ENCODE results near the gene SUPT6H.

The SUPT6H gene

DNA sequence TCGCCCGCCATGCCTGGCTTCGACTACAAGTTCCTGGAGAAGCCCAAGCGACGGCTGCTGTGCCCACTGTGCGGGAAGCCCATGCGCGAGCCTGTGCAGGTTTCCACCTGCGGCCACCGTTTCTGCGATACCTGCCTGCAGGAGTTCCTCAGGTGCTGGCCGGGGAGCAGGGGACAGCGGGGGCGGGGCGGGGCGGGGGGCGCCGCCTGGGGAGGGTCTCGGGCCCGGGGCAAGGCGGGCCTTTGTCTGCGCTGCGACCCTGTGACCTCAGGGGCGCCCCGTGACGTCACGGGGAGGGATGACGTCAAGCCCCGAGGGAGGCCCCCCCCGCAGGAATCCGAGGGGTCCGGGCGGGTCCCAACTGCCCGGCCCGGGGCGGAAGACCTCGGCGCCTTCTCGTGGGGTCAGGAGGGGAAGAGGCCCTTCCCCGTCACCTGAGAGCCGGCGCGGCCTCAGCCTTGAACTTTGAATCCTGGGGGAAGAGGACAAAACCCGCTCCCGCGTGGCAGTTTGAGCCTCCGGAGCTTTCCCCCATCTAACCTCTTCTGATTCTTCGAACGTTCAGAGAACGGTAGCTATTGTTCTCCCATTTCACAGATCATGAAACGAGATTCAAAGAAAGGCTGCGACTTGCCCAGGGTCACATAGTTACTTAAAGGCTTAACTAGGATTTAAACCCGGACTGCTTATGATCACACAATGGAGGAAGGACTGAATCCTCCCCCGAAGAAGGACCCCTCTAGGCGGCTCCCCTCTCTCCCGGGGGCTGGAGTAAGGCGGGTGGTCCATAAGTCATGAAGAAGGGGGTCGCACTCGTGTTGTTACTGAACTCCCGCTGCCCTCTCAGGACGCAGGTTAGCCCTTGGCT lies 82.3 kb downstream of the SUPT6H start:
- peak overlapping the region; percentile 95 for H3K9ac ChIP-seq (ENCODE audit: low read length)
- H3F3A ChIP-seq (ENCODE audit: insufficient read depth, low read length), result no peaks in the 10 kb centered on the region
- peaks cover 63% of the 10 kb centered on the region for H3K36me3 ChIP-seq (ENCODE audit: insufficient read depth, low read length)

DNA sequence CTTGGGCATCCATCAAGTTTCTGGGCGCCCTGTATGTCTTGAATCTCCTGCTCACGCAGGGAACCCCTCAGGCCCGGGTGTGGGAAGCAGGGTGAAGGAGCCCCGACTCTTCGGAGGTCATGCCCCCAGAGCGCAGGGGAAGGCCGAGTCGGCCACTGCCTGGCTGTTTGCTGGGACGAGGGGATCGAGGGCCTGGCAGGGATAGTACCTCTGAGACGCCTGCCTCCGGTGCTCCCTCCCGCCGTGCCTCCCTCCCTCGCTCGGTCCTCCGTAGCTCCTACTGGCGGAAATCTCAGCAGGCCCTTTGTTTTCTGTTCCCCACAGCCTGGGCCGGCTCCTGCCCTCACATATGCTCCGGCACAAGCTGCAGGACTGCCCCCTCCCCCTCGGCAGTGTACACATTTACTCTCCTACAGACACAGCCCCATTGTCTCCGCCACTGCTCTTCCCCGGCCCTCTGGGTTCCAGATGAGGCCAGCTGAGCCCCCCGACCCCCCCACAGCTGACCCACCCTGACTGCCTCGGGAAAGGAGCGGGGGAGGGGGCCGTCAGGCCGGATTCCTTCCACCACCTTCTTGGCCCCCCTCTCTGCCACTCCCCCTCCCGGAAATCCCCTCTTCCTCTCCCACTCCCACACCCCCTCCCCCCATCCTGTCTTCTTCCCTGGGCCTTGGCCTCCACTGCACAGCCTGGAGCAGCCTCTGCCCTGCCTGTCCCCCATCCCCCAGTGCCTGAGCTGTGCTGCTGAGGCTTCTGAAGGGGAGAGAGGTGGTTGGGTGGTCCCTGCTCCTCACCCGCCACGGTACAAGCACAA lies 83.2 kb downstream of the SUPT6H start:
- no peak for TF ChIP-seq EZH2 (IDR thresholded peaks at IDR 0.05; ENCODE audit: borderline replicate concordance, low read length)
- TF ChIP-seq, protein P1, sequence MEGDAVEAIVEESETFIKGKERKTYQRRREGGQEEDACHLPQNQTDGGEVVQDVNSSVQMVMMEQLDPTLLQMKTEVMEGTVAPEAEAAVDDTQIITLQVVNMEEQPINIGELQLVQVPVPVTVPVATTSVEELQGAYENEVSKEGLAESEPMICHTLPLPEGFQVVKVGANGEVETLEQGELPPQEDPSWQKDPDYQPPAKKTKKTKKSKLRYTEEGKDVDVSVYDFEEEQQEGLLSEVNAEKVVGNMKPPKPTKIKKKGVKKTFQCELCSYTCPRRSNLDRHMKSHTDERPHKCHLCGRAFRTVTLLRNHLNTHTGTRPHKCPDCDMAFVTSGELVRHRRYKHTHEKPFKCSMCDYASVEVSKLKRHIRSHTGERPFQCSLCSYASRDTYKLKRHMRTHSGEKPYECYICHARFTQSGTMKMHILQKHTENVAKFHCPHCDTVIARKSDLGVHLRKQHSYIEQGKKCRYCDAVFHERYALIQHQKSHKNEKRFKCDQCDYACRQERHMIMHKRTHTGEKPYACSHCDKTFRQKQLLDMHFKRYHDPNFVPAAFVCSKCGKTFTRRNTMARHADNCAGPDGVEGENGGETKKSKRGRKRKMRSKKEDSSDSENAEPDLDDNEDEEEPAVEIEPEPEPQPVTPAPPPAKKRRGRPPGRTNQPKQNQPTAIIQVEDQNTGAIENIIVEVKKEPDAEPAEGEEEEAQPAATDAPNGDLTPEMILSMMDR (IDR thresholded peaks at IDR 0.05; ENCODE audit: low read length), result no peak
- H2AFZ ChIP-seq (ENCODE audit: low read length), result no peak overlapping the region
- peaks cover 77% of the 10 kb centered on the region for H3K4me1 ChIP-seq (ENCODE audit: insufficient read depth, low read length, severe bottlenecking)
- no peaks in the 10 kb centered on the region for H4K20me1 ChIP-seq (ENCODE audit: insufficient read depth, low read length)
- H3K36me3 ChIP-seq (ENCODE audit: insufficient read depth, low read length), result peaks cover 62% of the 10 kb centered on the region
- H3F3A ChIP-seq (ENCODE audit: insufficient read depth, low read length), result no peaks in the 10 kb centered on the region
- H3K27me3 ChIP-seq (ENCODE audit: insufficient read depth, low read length), result no peaks in the 10 kb centered on the region
- H3K9me2 ChIP-seq (ENCODE audit: low read depth, low read length), result no peaks in the 10 kb centered on the region
- H3K79me2 ChIP-seq (ENCODE audit: insufficient read depth, low read length), result peaks cover 9% of the 10 kb centered on the region
- H3K4me2 ChIP-seq (ENCODE audit: low read length), result peak overlapping the region; percentile 76
- H3K27ac ChIP-seq (ENCODE audit: low read depth, low read length, poor library complexity, severe bottlenecking), result peak overlapping the region; percentile 85
- H3K9me3 ChIP-seq (ENCODE audit: low read length), result 0 out of 2 replicates have a peak, but pooled peaks cover 6% of the 10 kb centered on the region
- peak overlapping the region; percentile 95 for H3K9ac ChIP-seq (ENCODE audit: low read length)
- peak overlapping the region; percentile 87 for H3K4me3 ChIP-seq (ENCODE audit: low read depth, low read length, poor library complexity, severe bottlenecking)

More for the DNA sequence above, 82.3 kb downstream of the SUPT6H start:
- H3K9me3 ChIP-seq (ENCODE audit: low read length), result 0 out of 2 replicates have a peak, but pooled peaks cover 6% of the 10 kb centered on the region
- H3K79me2 ChIP-seq (ENCODE audit: insufficient read depth, low read length), result peaks cover 9% of the 10 kb centered on the region
- no peaks in the 10 kb centered on the region for H3K9me2 ChIP-seq (ENCODE audit: low read depth, low read length)
- peak overlapping the region; percentile 87 for H3K4me3 ChIP-seq (ENCODE audit: low read depth, low read length, poor library complexity, severe bottlenecking)
- TF ChIP-seq EZH2 (IDR thresholded peaks at IDR 0.05; ENCODE audit: borderline replicate concordance, low read length), result no peak
- TF ChIP-seq, protein P1 (IDR thresholded peaks at IDR 0.05; ENCODE audit: low read length), result no peak
- no peaks in the 10 kb centered on the region for H4K20me1 ChIP-seq (ENCODE audit: insufficient read depth, low read length)
- no peaks in the 10 kb centered on the region for H3K27me3 ChIP-seq (ENCODE audit: insufficient read depth, low read length)
- H3K4me1 ChIP-seq (ENCODE audit: insufficient read depth, low read length, severe bottlenecking), result peaks cover 71% of the 10 kb centered on the region
- peak overlapping the region; percentile 76 for H3K4me2 ChIP-seq (ENCODE audit: low read length)
- peak overlapping the region; percentile 85 for H3K27ac ChIP-seq (ENCODE audit: low read depth, low read length, poor library complexity, severe bottlenecking)
- H2AFZ ChIP-seq (ENCODE audit: low read length), result no peak overlapping the region

DNA sequence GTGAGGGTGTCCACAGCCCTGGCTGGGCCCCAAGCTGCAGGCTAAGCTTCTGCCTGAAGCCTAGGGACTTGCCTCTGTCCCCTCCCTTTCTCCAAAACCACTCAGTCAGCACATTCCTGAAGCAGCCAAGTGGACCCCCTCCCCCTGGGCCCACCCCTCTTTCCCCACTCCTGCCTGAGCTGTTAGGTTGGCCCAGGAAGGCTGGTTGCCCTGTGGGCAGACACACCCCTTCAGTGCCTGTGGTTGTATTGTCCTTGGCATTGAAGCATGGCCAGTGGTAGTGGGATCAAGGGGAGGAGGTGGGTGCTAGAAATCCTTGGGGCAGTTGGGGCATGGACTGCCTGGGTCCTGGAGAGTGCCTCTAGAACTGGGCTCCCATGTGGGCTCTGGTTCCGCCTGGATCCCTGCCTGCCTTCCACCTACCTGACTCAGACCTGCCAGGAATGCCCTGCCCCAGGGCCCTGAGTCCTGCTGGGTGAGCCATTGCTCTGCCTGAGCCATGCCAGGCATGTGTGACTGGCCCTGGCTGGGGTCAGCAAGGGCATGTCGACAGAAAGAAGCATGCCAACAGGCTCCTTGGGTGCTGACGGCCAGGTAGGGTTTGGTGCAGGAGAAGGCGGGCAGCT lies 83.9 kb downstream of the SUPT6H start:
- Histone ChIP-seq H4K20me1 (ENCODE audit: insufficient read depth, low read length) (no peaks in the 10 kb centered on the region), H3K27ac (ENCODE audit: low read depth, low read length, poor library complexity, severe bottlenecking) (peak overlapping the region; percentile 85), H3K36me3 (ENCODE audit: insufficient read depth, low read length) (peaks cover 62% of the 10 kb centered on the region), H3K9ac (ENCODE audit: low read length) (peak overlapping the region; percentile 95), H3K9me2 (ENCODE audit: low read depth, low read length) (no peaks in the 10 kb centered on the region), H2AFZ (ENCODE audit: low read length) (no peak overlapping the region), H3K27me3 (ENCODE audit: insufficient read depth, low read length) (no peaks in the 10 kb centered on the region), H3K9me3 (ENCODE audit: low read length) (no peaks in the 10 kb centered on the region), H3K4me1 (ENCODE audit: insufficient read depth, low read length, severe bottlenecking) (peaks cover 77% of the 10 kb centered on the region), H3F3A (ENCODE audit: insufficient read depth, low read length) (no peaks in the 10 kb centered on the region), H3K79me2 (ENCODE audit: insufficient read depth, low read length) (peaks cover 9% of the 10 kb centered on the region), H3K4me2 (ENCODE audit: low read length) (peak overlapping the region; percentile 76), H3K4me3 (ENCODE audit: low read depth, low read length, poor library complexity, severe bottlenecking) (peak overlapping the region; percentile 87)
- TF ChIP-seq EZH2 (IDR thresholded peaks at IDR 0.05; ENCODE audit: borderline replicate concordance, low read length), result no peak
- TF ChIP-seq, protein P1 (IDR thresholded peaks at IDR 0.05; ENCODE audit: low read length), result no peak

Measured in OCI-LY1 (cell line).